Measurements from ENCODE around the gene TOMM40L.

Gene TOMM40L

GRCh38 chr1:161225534-161226319 lies at the start of gene TOMM40L:
TSS of gene TOMM40L (plus strand) at chr1:161226060. CDS start at chr1:161226490, 430 bp downstream.
- peak; percentile 85 for DNase-seq

- no peak for DNase-seq
These were observed 49.3 kb upstream of the TOMM40L start for GRCh38 chr1:161176468-161177111.

GRCh38 chr1:161177112-161177935 lies 48.5 kb upstream of the TOMM40L start, which contains the start of gene B4GALT3:
TSS of gene B4GALT3 (minus strand) at chr1:161177507. CDS start at chr1:161176060, 1,447 bp downstream.
- peak; percentile 94 for DNase-seq

DNA sequence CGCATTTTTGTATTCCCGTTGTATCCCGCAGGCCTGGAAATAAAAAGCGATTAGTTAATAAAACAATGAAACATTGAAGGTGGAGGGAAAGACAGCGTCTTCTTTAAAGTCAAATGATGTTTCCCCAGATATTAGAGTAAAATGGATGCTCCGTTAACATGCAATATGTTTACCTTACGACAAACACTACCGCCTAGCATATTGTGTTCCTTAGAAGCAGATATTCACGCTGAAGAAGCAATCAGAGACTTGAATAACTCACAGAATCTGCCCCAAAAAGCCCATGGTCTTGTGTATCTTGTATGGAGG lies 48.0 kb upstream of the TOMM40L start:
- DNase-seq, result no peak

GRCh38 chr1:161179698-161180097 lies 46.2 kb upstream of the TOMM40L start:
- DNase-seq, result no peak

DNA sequence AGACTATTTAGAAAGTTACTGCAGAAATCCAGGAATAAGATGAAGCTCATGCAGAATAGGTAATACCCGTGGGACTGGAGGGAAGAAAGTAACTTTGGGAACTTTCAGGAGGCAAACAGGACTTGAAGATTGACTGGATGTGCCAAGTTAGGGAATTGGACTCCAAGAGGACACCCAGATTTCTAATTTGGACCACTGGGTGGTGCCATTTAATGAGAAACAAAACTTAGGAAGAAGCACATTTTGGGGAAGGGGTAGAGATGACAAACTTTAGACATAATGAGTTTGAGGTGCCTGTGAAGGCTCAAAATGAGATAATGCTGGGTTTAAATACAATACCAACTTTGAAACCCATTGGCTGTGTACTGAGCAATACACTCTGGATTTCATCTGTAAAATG lies 45.2 kb upstream of the TOMM40L start:
- no peak for DNase-seq

DNA sequence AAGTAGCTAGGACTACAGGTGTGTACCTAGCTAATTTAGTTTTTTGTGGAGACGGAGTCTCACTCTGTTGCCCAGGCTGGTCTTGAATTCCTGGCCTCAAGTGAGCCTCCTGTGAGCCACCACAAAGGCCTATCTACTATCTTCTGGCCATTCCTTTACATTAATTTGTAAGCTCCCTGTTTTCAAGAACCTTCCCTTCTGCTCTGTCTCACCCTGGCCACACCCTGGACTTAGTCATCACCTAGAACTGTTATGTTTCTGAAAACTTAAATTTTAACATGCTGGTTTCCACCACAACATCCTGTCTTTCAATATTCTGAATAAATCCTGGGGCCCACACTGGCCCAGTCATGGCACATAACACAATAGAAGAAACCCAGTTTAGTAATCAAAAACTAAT lies 43.6 kb upstream of the TOMM40L start:
- peak; percentile 46 for DNase-seq

DNA sequence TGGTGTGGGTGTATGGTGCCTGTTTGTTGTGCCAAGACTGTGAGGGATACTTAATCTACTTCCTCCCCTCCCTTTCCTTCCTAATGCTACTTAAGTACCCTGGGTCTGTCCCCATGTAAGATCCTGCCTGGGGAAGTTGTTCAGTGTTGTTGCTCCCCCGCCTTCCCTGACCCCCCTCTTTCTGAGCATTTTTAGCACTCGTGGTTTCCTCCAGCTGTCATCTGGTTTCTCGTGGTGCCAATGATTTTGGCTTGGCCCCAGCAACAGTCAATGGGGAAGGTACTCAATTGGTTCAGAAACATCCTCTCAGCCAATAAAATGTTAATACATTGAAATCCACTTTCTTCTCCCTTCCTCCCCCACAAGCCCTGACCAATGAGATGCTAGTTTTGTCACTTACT lies 40.6 kb upstream of the TOMM40L start:
- DNase-seq, result peak; percentile 67

- no peak for DNase-seq
These were observed 40.0 kb upstream of the TOMM40L start for GRCh38 chr1:161185732-161186311.

DNA sequence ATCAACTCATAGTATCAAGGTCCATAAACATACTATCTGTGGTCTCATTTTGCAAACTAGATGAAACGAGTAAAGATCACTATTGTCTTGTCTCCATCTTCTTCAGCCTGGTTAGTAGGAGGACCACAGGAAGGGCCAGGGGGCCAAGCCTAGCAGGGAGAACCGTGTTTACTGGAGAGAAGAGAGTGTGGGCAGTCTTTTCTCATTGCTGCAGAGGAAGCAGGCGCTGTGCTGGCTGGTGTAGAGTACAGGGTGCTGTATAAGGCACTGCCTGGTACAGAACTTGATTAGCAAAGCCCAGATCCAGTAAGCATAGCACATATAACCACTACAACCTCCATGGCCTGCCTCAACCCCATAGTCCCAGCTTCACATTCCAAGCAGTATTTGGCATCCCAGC lies 38.5 kb upstream of the TOMM40L start:
- no peak for DNase-seq

- DNase-seq, result no peak
These were observed 37.5 kb upstream of the TOMM40L start for GRCh38 chr1:161188381-161188780.

DNA sequence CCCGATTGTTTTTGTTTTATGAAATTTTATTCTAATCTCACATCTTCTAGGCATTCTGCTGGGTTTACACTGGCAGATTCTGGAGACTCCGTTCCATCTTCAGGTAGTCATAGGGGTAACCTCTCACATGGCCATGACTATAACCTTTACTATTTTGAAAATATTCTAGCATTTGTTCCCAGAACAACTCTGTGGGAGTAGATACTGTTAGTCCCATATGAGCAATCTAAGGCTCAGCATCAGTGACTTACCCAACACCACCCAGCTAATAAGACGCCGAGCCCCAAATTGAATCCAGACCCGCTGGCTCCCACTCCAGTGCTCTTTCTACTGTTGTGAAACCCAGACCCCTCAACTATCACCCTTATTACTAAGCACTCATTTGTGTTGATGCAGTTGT lies 36.8 kb upstream of the TOMM40L start:
- DNase-seq, result no peak

DNA sequence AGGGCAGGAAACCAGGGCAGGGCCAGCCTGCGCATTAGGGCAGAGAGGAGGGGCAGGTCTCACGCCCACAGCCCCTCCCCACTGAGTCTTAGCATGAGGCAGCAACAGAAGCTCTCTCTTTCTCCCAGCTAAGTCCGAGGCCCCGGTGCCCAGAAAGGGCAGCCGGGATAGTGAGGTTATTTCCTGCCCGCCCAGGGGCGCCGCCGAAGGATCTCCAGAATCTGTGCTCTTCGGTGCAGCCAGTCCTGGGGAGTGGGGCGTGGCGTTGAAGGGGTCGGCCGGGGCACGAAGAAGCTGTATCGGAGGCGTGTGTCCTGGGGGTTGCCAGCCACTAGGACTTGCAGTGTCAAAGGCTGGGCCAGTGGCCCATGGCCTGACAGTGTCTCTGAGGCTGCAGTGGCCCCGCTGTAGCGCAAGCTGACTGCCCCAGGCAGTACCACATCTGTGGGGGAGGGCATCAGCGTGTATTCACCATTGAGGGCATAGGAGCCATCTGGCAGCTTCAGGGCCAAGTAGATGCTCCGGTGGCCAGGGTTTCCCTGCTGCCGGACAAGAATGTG lies 34.8 kb upstream of the TOMM40L start:
- no peak for DNase-seq

DNA sequence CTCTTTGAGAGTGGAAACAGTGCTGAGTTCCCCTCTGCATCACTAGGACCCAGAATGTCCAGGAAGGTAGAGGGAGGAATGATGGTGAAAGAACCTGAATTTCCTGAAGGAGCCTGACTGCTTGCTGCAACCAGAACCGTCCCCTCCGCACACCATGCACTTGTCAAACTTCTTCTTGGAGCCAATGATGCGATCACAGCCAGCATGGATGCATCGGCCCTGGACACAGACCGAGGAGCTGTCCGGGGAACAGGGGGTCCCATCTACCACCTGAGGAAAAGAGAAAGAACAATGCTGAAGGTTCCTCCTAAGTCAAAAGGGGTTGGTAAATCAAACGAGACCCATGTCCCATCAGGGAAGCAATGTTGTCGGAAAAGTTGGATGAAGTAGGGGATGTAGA lies 33.9 kb upstream of the TOMM40L start:
- no peak for DNase-seq

DNA sequence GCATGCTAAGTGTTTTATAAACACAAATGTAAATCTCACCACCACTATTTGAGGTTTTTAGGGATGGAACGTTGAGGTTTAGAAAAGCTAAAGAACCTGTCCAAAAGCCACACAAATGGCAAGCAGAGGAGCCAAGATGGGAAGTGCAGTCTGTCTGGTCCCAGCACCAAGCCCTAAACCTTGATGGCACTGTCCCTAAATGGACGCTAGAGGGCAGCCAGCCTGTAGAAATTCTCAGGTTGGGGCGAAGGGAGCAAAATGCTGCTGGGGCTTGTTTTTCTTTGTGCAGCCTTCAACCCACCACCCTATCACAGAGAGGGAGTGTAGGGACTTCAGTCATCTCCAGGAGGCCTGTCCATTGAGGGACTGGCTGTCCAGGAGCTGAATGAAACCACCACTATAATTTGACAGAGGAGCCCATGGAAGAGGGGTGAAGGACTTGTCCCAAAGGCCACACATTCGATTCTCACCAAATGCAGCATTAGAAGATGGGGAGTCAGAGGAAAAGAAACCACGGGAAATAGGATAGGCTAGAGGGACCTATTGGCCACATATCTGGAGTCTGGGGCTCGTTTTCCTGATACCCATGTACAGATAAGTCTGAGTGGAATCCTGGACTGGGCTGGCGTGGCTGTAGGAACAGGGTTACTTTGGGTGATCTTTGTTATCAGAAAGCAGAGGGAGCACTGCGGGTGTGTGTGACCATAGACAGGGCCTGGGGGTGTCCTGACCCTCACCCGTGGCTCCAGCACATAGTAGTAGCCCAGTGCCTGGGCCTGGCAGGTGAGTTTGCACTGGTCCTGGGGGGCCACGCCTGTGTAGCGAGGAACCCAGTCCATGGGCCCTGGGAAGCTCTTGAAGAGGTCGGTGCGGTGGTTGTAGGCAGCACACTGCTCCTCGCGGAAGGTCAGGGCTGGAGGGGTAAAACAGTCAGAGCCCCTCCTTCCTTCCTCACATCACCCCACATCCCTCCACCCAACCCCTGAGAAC lies 33.1 kb upstream of the TOMM40L start:
- peak; percentile 60 for DNase-seq

GRCh38 chr1:161193561-161194235 lies 32.2 kb upstream of the TOMM40L start:
- no peak for DNase-seq

DNA sequence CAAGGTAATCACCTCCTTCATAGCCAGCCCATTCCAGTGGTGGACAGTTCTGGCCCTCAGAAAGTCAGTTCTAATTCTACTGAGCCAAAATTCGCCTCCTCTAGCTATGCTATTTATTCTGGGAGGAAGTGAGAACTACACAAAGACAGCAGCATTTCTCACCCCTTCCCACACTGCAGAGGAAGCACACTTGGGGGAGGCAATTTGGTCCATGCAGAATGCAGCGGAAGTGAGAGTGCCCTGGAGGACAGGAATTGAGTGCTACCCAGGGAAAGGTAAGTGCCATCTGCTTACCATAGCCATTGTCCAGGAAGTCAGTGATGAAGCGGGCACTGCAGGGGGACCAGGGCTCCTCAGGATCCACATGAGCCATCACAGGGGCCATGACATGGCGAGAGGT lies 30.7 kb upstream of the TOMM40L start:
- DNase-seq, result no peak

DNA sequence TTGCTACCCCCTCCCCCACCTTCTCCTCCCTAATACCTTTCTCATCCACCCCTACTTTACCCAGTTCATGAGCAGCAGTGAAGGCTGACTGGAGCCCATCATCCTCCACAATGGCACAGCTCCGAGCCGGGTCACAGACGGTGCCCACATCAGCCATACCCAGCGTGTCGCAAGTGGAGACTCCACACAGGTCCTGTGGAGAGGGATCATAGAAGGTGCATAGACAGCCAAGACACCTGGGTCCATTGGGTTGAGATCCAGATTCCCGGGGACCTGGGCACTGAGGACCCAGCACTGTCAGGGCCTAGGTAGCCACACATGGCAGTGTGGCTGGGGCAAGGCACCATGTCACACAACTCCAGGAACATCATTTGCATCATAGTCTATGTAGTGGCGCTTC lies 29.7 kb upstream of the TOMM40L start:
- no peak for DNase-seq

- DNase-seq, result no peak
These were observed 29.1 kb upstream of the TOMM40L start for GRCh38 chr1:161196521-161197451.

Data from activated CD4-positive, alpha-beta T cell treated with anti-CD3 and anti-CD28 coated beads, Interleukin-2, amount 50 U/mL, for 1 hour (primary cell).